MM.1S (cell line): Measurements from ENCODE around the gene C1orf21.

Experiments used
- DNase-seq: peaks from one replicate; pipeline ENCODE4 v3.0.0-alpha.2; 2015
- H2AFZ ChIP-seq: fragments of 300-600 bp; sonication (generic); 2 replicates; pipeline ENCODE4 v1.6.0; 2016; ENCODE audit warnings: antibody characterized with exemption, low read length
- H3F3A ChIP-seq: fragments of 300-600 bp; sonication (generic); 2 replicates; pipeline ENCODE4 v1.6.1; 2016; ENCODE audit warnings: mild to moderate bottlenecking, antibody characterized with exemption, low read length, moderate library complexity, mixed read lengths; ENCODE audit not compliant: insufficient read depth
- H3K27ac ChIP-seq: fragments of 300-600 bp; sonication (generic); 2 replicates; pipeline ENCODE4 v1.5.1; 2016; ENCODE audit warnings: mild to moderate bottlenecking, low read length
- H3K27me3 ChIP-seq: fragments of 300-600 bp; sonication (generic); replicated peaks from 2 replicates; pipeline ENCODE4 v1.6.0; 2016; ENCODE audit warnings: low read length; ENCODE audit not compliant: insufficient read depth
- H3K36me3 ChIP-seq: fragments of 300-600 bp; sonication (generic); replicated peaks from 2 replicates; pipeline ENCODE4 v1.6.1; 2016; ENCODE audit warnings: mild to moderate bottlenecking, low read length, mixed read lengths; ENCODE audit not compliant: insufficient read depth
- H3K4me1 ChIP-seq: fragments of 300-600 bp; sonication (generic); 2 replicates; pipeline ENCODE4 v1.6.1; 2016; ENCODE audit warnings: low read length, mixed read lengths
- H3K4me2 ChIP-seq: fragments of 300-600 bp; sonication (generic); 2 replicates; pipeline ENCODE4 v1.6.0; 2016; ENCODE audit warnings: low read depth, low read length
- H3K4me3 ChIP-seq: fragments of 300-600 bp; sonication (generic); 2 replicates; pipeline ENCODE4 v1.5.1; 2016; ENCODE audit warnings: low read length, mixed read lengths
- H3K79me2 ChIP-seq: fragments of 300-600 bp; sonication (generic); 2 replicates; pipeline ENCODE4 v1.6.1; 2016; ENCODE audit warnings: mixed run types, low read length, mixed read lengths
- H3K9ac ChIP-seq: fragments of 300-600 bp; sonication (generic); 2 replicates; pipeline ENCODE4 v1.6.1; 2016; ENCODE audit warnings: low read length, mixed read lengths
- H3K9me2 ChIP-seq: fragments of 300-600 bp; sonication (generic); replicated peaks from 2 replicates; pipeline ENCODE4 v1.6.1; 2016; ENCODE audit warnings: mild to moderate bottlenecking, low read length, mixed read lengths; ENCODE audit not compliant: insufficient read depth
- H3K9me3 ChIP-seq: fragments of 300-600 bp; sonication (generic); replicated peaks from 2 replicates; pipeline ENCODE4 v1.6.1; 2016; ENCODE audit warnings: mild to moderate bottlenecking, low read length, mixed read lengths; ENCODE audit not compliant: insufficient read depth
- H4K20me1 ChIP-seq: fragments of 300-600 bp; sonication (generic); 2 replicates; pipeline ENCODE4 v1.6.1; 2016; ENCODE audit warnings: mild to moderate bottlenecking, low read length, moderate library complexity, mixed read lengths; ENCODE audit not compliant: insufficient read depth
- EZH2 ChIP-seq: fragments of 300-600 bp; sonication (generic); optimal IDR thresholded peaks from 2 replicates; pipeline ENCODE3; 2017; ENCODE audit warnings: low read depth, mild to moderate bottlenecking, antibody characterized with exemption, low read length, mixed read lengths
- EZH2phosphoT487 ChIP-seq: fragments of 300-600 bp; sonication (generic); IDR thresholded peaks from 2 replicates; pipeline ENCODE4 v1.6.1; 2018; ENCODE audit warnings: antibody characterized with exemption, low read length
- TF ChIP-seq, protein P1 (sequence below): fragments of 300-600 bp; sonication (generic); IDR thresholded peaks from 2 replicates; pipeline ENCODE4 v1.5.1; 2016; ENCODE audit warnings: antibody characterized with exemption, low read length, mixed read lengths

C1orf21 gene

DNA sequence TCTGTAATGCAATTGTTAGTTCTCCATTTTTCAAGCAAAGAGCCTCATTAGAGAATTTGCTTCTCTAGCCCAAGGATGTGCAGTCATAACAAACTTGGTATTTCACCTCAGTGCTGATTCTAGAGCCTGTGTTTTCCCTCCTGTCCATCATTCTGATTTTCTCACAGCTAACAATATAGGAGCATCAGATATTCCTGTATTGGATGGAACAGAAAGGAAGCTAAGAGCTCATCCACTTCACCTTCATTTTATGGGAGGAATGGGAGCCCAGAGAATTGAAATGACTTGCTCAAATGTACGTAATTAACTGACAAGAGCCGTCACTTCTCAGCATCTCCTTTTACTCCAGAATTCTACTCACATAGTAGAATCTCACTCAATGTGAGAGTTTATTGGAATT, 271.2 kb downstream of the C1orf21 start:
- TF ChIP-seq EZH2 (no peak), EZH2phosphoT487 (no peak)
- TF ChIP-seq, protein P1, sequence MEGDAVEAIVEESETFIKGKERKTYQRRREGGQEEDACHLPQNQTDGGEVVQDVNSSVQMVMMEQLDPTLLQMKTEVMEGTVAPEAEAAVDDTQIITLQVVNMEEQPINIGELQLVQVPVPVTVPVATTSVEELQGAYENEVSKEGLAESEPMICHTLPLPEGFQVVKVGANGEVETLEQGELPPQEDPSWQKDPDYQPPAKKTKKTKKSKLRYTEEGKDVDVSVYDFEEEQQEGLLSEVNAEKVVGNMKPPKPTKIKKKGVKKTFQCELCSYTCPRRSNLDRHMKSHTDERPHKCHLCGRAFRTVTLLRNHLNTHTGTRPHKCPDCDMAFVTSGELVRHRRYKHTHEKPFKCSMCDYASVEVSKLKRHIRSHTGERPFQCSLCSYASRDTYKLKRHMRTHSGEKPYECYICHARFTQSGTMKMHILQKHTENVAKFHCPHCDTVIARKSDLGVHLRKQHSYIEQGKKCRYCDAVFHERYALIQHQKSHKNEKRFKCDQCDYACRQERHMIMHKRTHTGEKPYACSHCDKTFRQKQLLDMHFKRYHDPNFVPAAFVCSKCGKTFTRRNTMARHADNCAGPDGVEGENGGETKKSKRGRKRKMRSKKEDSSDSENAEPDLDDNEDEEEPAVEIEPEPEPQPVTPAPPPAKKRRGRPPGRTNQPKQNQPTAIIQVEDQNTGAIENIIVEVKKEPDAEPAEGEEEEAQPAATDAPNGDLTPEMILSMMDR = no peak
- no peaks in the 10 kb centered on the region for H3K79me2 ChIP-seq

DNA sequence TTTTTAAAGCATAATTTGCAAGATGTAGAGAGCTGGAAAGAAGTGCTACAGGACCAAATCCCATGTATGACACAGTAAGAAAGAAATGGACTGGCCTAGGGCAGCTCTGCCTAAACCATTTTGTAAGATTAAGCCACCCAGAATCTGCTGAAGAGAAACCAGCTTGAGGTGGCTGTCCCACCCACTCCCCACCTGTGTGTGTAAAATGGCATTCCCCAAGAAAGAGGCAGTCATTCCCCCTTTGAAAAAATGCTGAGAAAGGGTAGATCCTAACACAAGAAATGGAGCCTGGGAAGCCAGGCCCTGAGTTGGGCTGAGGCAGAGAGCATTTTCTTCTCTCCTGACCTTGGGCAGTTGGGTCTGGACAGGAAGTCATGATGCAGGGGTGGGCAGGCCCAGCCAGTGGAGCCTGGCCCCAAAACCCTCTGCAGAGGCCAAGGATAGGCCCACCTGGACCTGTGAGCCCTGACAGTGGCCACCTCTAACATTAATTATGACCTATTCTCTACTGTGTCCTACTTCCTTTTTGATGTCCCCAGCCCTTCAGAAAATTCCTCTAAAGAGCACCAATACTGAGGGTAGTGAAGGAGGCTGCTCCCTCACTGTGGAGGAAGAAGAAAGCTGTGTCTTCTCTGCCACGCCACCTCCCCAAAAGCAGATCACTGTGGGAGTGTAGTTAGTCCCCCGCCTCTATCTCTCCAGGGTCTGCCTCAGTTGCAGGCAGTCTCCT, 273.8 kb downstream of the C1orf21 start:
- Histone ChIP-seq H3K4me3 (no peak overlapping the region), H3K4me1 (peaks cover 19% of the 10 kb centered on the region), H3K27me3 (no peaks in the 10 kb centered on the region), H3K27ac (no peak overlapping the region), H3K79me2 (no peaks in the 10 kb centered on the region), H3K9me3 (no peaks in the 10 kb centered on the region), H3F3A (no peaks in the 10 kb centered on the region), H4K20me1 (no peaks in the 10 kb centered on the region), H3K4me2 (no peak overlapping the region), H3K36me3 (no peaks in the 10 kb centered on the region), H2AFZ (peak overlapping the region; percentile 4; the same call in 1 of the 2 replicates), H3K9me2 (no peaks in the 10 kb centered on the region), H3K9ac (no peak overlapping the region)
- DNase-seq = no peak
- TF ChIP-seq EZH2phosphoT487 (no peak), EZH2 (no peak)
- TF ChIP-seq, protein P1 = no peak

More for the DNA sequence above, 271.2 kb downstream of the C1orf21 start:
- Histone ChIP-seq H3K9ac (no peak overlapping the region), H3K27ac (no peak overlapping the region), H2AFZ (no peak overlapping the region), H3K27me3 (no peaks in the 10 kb centered on the region), H3K4me1 (peaks cover 11% of the 10 kb centered on the region), H3K36me3 (no peaks in the 10 kb centered on the region), H3K9me3 (no peaks in the 10 kb centered on the region), H4K20me1 (no peaks in the 10 kb centered on the region), H3K9me2 (no peaks in the 10 kb centered on the region), H3K4me2 (no peak overlapping the region), H3F3A (no peaks in the 10 kb centered on the region), H3K4me3 (no peak overlapping the region)
- DNase-seq = no peak

DNA sequence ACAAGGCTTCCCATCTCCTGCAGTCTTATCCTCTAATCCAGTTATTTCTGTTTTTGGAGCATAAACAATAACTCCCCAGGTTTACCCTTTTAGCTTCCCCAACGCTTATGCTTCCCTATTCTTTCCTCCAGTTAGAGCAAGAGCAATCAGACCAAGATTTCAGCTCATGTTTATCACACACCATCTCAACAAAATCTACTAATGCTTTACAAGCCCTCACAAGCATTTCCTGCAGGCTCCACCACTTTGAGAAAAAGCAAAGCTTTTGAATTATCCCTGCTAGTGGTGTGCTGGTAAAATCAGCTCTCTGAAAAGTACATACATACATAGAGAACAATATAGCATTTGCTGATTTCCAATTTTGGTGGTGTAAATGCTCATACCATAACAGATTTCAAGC, 275.0 kb downstream of the C1orf21 start:
- no peak overlapping the region for H3K9ac ChIP-seq
- peaks cover 28% of the 10 kb centered on the region for H3K4me1 ChIP-seq
- H3K4me2 ChIP-seq = no peak overlapping the region
- no peaks in the 10 kb centered on the region for H3F3A ChIP-seq
- no peak for DNase-seq
- H3K4me3 ChIP-seq = no peak overlapping the region
- no peaks in the 10 kb centered on the region for H3K36me3 ChIP-seq
- no peaks in the 10 kb centered on the region for H3K79me2 ChIP-seq
- H3K9me2 ChIP-seq = no peaks in the 10 kb centered on the region
- no peaks in the 10 kb centered on the region for H3K9me3 ChIP-seq
- TF ChIP-seq, protein P1 = no peak
- TF ChIP-seq EZH2phosphoT487 (no peak), EZH2 (no peak)
- no peaks in the 10 kb centered on the region for H3K27me3 ChIP-seq
- H4K20me1 ChIP-seq = no peaks in the 10 kb centered on the region
- H2AFZ ChIP-seq = no peak overlapping the region
- no peak overlapping the region for H3K27ac ChIP-seq
